Suprapubic skin (tissue), 4 donors: Measurements from ENCODE around the gene TBX10. TPM values are rescaled to one million over a fixed set of nuclear protein-coding genes. Genes with fewer than 3 reads are reported as not detected.

Experiments
- DNase-seq, 2 donors: peaks; one replicate each; pipeline ENCODE4 v3.0.0-alpha.2; 2019; ENCODE audit warnings: low spot score in 2 of 2
- H3K27ac ChIP-seq: fragments of 200-600 bp; sonication (generic); one replicate; pipeline ENCODE4 v1.5.1; 2019
- H3K27me3 ChIP-seq: fragments of 200-600 bp; sonication (generic); one replicate; pipeline ENCODE4 v1.5.1; 2019
- H3K36me3 ChIP-seq: fragments of 200-600 bp; sonication (generic); one replicate; pipeline ENCODE4 v1.5.1; 2019
- H3K4me1 ChIP-seq: fragments of 200-600 bp; sonication (generic); one replicate; pipeline ENCODE4 v1.5.1; 2019
- H3K4me3 ChIP-seq: fragments of 200-600 bp; sonication (generic); one replicate; pipeline ENCODE4 v1.5.1; 2019; ENCODE audit warnings: mild to moderate bottlenecking
- H3K9me3 ChIP-seq: fragments of 200-600 bp; sonication (generic); one replicate; pipeline ENCODE4 v1.5.1; 2019
- EP300 ChIP-seq: sonication (generic); formaldehyde crosslinking; IDR thresholded peaks from one replicate; pipeline ENCODE4 v1.6.1; 2017; ENCODE audit warnings: antibody characterized with exemption
- POLR2A ChIP-seq, 2 donors: fragments of 450-650 bp; IDR thresholded peaks; one replicate each; pipeline ENCODE4 v1.6.1; 2017; ENCODE audit warnings: antibody characterized with exemption in 2 of 2, mild to moderate bottlenecking in 2 of 2, moderate library complexity in 2 of 2
- POLR2AphosphoS5 ChIP-seq, 3 donors: sonication (generic); formaldehyde crosslinking; IDR thresholded peaks; one replicate each; pipeline ENCODE4 v1.6.1; 2017; ENCODE audit warnings: antibody characterized with exemption in 3 of 3
- WGBS: methylation state at CpG from one replicate; pipeline ENCODE4 v1.1.5; 2018; 5-methylcytosine and 5-hydroxymethylcytosine counted together
- total RNA-seq, 4 donors: library from RNA; depleted of rRNA; stranded (reverse); fragments of >200 nt; gene quantifications; one replicate each; pipeline ENCODE4 v1.1.0, GENCODE V29; 2016
- TF ChIP-seq, protein P1 (sequence below), 2 donors: fragments of 200-600 bp in 1 of 2; fragments of 450-650 bp in 1 of 2; sonication (generic) in 1 of 2; IDR thresholded peaks; one replicate each; pipeline ENCODE4 v1.5.1; 2016 to 2019; ENCODE audit warnings: antibody characterized with exemption in 2 of 2, mild to moderate bottlenecking in 1 of 2, moderate library complexity in 1 of 2

Gene TBX10
- total RNA-seq, 4 donors from 2014 or later: not detected

DNA sequence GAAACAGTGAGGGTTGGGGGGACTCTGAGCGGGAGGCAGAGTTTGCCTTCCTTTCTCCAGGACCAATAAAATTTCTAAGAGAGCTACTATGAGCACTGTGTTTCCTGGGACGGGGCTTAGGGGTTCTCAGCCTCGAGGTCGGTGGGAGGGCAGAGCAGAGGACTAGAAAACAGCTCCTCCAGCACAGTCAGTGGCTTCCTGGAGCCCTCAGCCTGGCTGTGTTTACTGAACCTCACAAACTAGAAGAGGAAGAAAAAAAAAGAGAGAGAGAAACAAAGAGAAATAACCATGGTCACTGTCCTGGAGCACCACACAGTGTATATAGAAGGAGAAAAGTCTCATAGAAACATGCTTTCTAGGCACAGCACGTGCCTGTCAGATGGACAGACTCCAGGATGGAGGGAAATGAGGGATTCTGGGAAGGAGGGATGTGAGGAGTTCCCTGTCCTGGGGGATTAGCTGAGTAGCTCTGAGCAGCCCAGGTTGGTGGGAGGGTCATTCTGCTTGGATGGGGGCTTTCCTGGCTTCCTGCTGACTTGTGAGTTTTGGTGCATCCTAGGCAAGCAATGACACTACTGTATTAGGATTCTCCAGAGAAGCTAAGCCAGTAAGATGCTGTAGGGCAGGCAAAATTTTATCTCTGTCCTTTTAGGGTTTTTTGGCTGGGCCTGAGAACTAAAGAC, 52.9 kb downstream of the TBX10 start:
- peaks cover 26% of the 10 kb centered on the region for H3K36me3 ChIP-seq
- peaks cover 36% of the 10 kb centered on the region for H3K4me1 ChIP-seq
- no peak for DNase-seq
- H3K9me3 ChIP-seq: no peaks in the 10 kb centered on the region
- 87% methylated on average over 4 of the region's 5 CpGs for WGBS
- H3K27me3 ChIP-seq: no peaks in the 10 kb centered on the region
- H3K27ac ChIP-seq: no peak overlapping the region
- no peak overlapping the region for H3K4me3 ChIP-seq
- TF ChIP-seq EP300 (no peak), POLR2A (IDR thresholded peaks at IDR 0.05) (no peak), POLR2AphosphoS5 (IDR thresholded peaks at IDR 0.05) (no peak)
- TF ChIP-seq, protein P1, sequence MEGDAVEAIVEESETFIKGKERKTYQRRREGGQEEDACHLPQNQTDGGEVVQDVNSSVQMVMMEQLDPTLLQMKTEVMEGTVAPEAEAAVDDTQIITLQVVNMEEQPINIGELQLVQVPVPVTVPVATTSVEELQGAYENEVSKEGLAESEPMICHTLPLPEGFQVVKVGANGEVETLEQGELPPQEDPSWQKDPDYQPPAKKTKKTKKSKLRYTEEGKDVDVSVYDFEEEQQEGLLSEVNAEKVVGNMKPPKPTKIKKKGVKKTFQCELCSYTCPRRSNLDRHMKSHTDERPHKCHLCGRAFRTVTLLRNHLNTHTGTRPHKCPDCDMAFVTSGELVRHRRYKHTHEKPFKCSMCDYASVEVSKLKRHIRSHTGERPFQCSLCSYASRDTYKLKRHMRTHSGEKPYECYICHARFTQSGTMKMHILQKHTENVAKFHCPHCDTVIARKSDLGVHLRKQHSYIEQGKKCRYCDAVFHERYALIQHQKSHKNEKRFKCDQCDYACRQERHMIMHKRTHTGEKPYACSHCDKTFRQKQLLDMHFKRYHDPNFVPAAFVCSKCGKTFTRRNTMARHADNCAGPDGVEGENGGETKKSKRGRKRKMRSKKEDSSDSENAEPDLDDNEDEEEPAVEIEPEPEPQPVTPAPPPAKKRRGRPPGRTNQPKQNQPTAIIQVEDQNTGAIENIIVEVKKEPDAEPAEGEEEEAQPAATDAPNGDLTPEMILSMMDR (IDR thresholded peaks at IDR 0.05): no peak

DNA sequence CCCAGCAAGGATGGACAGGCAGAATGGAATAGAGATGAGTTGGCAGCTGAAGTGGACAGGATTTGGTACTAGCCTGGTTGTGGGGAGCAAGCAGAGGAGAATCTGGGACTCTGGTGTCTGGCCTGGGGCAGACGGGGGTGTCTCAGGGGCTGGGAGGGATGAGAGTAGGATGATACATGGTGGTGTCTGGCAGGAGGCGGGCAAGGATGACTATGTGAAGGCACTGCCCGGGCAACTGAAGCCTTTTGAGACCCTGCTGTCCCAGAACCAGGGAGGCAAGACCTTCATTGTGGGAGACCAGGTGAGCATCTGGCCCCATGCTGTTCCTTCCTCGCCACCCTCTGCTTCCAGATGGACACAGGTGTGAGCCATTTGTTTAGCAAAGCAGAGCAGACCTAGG, 53.7 kb downstream of the TBX10 start:
- Histone ChIP-seq H3K4me1 (peaks cover 36% of the 10 kb centered on the region), H3K27ac (peak overlapping the region; percentile 100), H3K27me3 (no peaks in the 10 kb centered on the region), H3K4me3 (no peak overlapping the region), H3K9me3 (no peaks in the 10 kb centered on the region), H3K36me3 (peaks cover 26% of the 10 kb centered on the region)
- DNase-seq: no peak
- TF ChIP-seq POLR2AphosphoS5 (IDR thresholded peaks at IDR 0.05) (no peak), POLR2A (IDR thresholded peaks at IDR 0.05) (no peak), EP300 (no peak)
- TF ChIP-seq, protein P1 (IDR thresholded peaks at IDR 0.05): no peak
- 96% methylated on average over 3 of the region's 4 CpGs for WGBS

DNA sequence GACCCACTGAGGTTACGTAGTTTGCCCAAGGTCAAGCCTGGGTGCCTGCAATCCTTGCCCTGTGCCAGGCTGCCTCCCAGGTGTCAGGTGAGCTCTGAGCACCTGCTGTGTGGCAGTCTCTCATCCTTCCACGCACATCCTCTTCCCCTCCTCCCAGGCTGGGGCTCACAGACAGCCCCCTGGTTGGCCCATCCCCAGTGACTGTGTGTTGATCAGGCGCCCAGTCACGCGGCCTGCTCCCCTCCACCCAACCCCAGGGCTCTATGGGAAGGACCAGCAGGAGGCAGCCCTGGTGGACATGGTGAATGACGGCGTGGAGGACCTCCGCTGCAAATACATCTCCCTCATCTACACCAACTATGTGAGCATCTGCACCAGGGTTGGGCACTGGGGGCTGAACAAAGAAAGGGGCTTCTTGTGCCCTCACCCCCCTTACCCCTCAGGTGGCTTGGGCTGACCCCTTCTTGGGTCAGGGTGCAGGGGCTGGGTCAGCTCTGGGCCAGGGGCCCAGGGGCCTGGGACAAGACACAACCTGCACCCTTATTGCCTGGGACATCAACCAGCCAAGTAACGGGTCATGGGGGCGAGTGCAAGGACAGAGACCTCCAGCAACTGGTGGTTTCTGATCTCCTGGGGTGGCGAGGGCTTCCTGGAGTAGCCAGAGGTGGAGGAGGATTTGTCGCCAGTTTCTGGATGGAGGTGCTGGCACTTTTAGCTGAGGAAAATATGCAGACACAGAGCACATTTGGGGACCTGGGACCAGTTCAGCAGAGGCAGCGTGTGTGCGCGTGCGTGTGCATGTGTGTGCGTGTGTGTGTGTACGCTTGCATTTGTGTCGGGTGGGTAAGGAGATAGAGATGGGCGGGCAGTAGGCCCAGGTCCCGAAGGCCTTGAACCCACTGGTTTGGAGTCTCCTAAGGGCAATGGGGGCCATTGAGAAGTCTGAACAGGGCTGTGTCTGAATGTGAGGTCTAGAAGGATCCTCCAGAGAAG, 54.4 kb downstream of the TBX10 start:
- Histone ChIP-seq H3K4me3 (peak overlapping the region; percentile 86), H3K4me1 (peaks cover 36% of the 10 kb centered on the region)

DNA sequence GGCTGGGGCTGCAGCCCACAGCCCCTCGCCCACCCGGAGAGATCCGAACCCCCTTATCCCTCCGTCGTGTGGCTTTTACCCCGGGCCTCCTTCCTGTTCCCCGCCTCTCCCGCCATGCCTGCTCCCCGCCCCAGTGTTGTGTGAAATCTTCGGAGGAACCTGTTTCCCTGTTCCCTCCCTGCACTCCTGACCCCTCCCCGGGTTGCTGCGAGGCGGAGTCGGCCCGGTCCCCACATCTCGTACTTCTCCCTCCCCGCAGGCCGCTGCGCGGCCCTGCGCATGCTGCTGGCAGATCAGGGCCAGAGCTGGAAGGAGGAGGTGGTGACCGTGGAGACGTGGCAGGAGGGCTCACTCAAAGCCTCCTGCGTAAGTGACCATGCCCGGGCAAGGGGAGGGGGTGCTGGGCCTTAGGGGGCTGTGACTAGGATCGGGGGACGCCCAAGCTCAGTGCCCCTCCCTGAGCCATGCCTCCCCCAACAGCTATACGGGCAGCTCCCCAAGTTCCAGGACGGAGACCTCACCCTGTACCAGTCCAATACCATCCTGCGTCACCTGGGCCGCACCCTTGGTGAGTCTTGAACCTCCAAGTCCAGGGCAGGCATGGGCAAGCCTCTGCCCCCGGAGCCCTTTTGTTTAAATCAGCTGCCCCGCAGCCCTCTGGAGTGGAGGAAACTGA, 55.2 kb downstream of the TBX10 start:
- peaks cover 41% of the 10 kb centered on the region for H3K4me1 ChIP-seq
- H3K27ac ChIP-seq: peak overlapping the region; percentile 100
- H3K27me3 ChIP-seq: no peaks in the 10 kb centered on the region
- peaks cover 26% of the 10 kb centered on the region for H3K36me3 ChIP-seq
- peak; percentile 90 to 94 for DNase-seq
- 16% methylated on average over 27 of the region's 33 CpGs for WGBS
- H3K4me3 ChIP-seq: peak overlapping the region; percentile 86
- TF ChIP-seq POLR2A (IDR thresholded peaks at IDR 0.05) (peak in 1 of 2 donors; percentile 41), EP300 (no peak), POLR2AphosphoS5 (IDR thresholded peaks at IDR 0.05) (peak in 2 of 3 donors; percentile 29 to 30)
- H3K9me3 ChIP-seq: no peaks in the 10 kb centered on the region

More for the DNA sequence above, 54.4 kb downstream of the TBX10 start:
- WGBS: 84% methylated on average over 21 of the region's 21 CpGs
- Histone ChIP-seq H3K27ac (peak overlapping the region; percentile 100), H3K27me3 (no peaks in the 10 kb centered on the region), H3K36me3 (peaks cover 26% of the 10 kb centered on the region), H3K9me3 (no peaks in the 10 kb centered on the region)
- TF ChIP-seq, protein P1 (IDR thresholded peaks at IDR 0.05): no peak
- no peak for TF ChIP-seq EP300
- no peak for DNase-seq

DNA sequence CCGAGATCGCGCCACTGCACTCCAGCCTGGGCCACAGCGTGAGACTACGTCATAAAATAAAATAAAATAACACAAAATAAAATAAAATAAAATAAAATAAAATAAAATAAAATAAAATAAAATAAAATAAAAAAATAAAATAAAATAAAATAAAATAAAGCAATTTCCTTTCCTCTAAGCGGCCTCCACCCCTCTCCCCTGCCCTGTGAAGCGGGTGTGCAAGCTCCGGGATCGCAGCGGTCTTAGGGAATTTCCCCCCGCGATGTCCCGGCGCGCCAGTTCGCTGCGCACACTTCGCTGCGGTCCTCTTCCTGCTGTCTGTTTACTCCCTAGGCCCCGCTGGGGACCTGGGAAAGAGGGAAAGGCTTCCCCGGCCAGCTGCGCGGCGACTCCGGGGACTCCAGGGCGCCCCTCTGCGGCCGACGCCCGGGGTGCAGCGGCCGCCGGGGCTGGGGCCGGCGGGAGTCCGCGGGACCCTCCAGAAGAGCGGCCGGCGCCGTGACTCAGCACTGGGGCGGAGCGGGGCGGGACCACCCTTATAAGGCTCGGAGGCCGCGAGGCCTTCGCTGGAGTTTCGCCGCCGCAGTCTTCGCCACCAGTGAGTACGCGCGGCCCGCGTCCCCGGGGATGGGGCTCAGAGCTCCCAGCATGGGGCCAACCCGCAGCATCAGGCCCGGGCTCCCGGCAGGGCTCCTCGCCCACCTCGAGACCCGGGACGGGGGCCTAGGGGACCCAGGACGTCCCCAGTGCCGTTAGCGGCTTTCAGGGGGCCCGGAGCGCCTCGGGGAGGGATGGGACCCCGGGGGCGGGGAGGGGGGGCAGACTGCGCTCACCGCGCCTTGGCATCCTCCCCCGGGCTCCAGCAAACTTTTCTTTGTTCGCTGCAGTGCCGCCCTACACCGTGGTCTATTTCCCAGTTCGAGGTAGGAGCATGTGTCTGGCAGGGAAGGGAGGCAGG, 56.0 kb downstream of the TBX10 start, which contains the start of gene GSTP1:
TSS of gene GSTP1 (plus strand) at position 566 of the 958 bp plus-strand sequence. CDS start at position 598, 32 bp downstream.
- Histone ChIP-seq H3K27ac (peak within 1 kb of the TSS; percentile 100), H3K36me3 (peaks cover 26% of the 10 kb centered on the region), H3K4me3 (peak within 1 kb of the TSS; percentile 86), H3K9me3 (no peaks in the 10 kb centered on the region), H3K27me3 (no peaks in the 10 kb centered on the region), H3K4me1 (peaks cover 42% of the 10 kb centered on the region)
- TF ChIP-seq POLR2AphosphoS5 (IDR thresholded peaks at IDR 0.05) (peak; percentile 35 to 75 (median 58)), POLR2A (IDR thresholded peaks at IDR 0.05) (peak; percentile 63 to 81), EP300 (no peak)
- TF ChIP-seq, protein P1 (IDR thresholded peaks at IDR 0.05): peak; percentile 71 to 81
- peak; percentile 95 for DNase-seq
- WGBS: 2% methylated on average over 37 of the region's 81 CpGs
